Measurements from ENCODE around the gene BRSK2. TPM values are rescaled to one million over a fixed set of nuclear protein-coding genes. Genes with fewer than 3 reads are reported as not detected.
"Not testable (repeated sequence)": the region's sequence is repeated elsewhere in the genome, so short reads cannot be mapped to it uniquely, and the experiment has no call there.

Gene BRSK2
- total RNA-seq, 1 experiment from 2014 or later, result not detected

DNA sequence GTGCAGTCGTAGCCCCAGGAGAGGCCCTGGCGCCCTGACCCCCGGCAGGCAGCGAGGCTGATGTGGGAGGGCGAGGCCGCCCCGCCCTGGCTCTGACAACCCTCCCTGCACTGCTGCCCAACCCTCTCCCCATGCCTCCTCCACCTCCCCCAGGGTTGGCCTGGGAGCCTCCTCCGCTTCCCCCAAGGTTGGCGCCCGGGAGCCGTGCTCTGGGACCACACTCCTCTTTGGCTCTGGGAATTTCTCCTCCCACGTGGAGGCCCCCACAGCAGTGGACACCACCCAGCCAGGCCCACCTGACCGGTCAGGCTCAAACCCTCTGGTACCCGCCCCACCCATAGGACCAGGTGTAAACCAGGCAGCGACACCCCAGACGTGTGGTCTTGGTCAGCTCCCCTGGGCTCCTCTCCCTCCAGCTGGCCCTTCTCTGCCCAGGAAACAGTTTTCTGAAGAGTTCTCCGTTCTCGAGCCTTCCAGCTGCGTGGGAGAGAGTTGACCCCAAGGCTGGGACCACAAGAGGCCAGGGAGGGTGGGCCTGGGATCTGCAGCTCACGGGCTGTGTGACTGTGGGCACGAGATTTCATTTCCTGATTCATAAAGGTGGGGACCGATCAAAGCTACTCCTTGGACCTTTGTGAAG, 39.5 kb upstream of the BRSK2 start:
- no peaks in the 10 kb centered on the region for H3K4me1 ChIP-seq
- no peak for DNase-seq

DNA sequence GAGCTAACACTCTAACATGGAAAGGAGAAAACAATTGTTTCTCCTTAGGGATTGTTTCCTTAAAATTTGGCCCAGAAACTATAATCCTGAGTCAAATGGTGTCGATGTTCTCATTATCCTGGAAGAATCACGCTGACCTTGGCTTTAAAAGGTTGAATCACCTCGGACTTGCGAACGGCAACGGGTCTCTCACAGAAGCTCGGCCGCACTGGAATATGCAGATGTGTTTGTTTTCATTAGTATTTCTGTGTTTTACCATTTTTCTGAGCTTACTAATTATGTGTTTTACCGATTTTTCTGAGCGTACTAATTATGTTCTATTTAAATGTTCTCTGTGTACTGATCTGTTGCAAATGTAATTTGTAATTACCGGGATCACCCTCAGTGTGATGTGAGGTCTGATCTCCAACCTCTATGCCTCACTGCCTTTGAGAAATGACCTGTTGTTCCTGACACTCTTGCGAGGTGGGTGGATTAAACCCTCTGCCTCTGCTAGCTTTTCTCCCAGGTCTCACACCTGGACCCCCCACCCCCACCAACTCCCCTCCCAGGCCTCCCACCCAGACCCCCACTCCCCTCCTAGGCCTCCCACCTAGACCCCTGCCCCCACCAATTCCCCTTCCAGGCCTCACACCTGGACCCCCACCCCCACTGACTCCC, 38.3 kb upstream of the BRSK2 start:
- H3K27me3 ChIP-seq, result no peaks in the 10 kb centered on the region
- no peaks in the 10 kb centered on the region for H3K36me3 ChIP-seq
- H3K27ac ChIP-seq, result no peak overlapping the region
- no peak for DNase-seq
- H3K4me1 ChIP-seq, result no peaks in the 10 kb centered on the region
- H3K9me3 ChIP-seq (replicated peaks), result no peaks in the 10 kb centered on the region
- no peak overlapping the region for H3K4me3 ChIP-seq

More for the DNA sequence above, 39.5 kb upstream of the BRSK2 start:
- Histone ChIP-seq H3K27ac (no peak overlapping the region), H3K4me3 (no peak overlapping the region), H3K36me3 (no peaks in the 10 kb centered on the region), H3K9me3 (replicated peaks) (no peaks in the 10 kb centered on the region), H3K27me3 (no peaks in the 10 kb centered on the region)

DNA sequence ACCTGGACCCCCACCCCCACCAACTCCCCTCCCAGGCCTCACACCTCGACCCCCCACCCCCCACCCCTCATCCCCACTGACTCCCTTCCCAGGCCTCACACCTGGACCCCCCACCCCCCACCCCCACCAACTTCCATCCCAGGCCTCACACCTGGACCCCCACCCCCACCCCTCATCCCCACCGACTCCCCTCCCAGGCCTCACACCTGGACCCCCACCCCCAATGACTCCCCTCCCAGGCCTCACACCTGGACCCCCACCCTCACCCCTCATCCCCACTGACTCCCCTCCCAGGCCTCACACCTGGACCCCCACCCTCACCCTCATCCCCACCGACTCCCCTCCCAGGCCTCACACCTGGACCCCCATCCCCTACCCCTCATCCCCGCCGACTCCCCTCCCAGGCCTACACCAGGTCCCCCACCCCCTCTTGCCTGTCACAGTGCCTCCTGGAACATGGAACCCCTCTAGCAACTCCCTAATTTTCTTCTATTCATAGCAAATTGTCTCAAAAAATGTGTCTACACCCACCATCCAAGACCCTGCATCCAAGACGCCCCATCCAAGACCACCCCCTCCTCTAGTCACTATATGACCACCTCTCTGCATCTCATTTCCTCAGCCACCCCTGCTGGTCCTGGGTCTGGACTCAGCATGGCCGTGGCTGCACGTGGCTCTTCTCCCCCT, 36.9 kb upstream of the BRSK2 start:
- H3K27ac ChIP-seq, result no peak overlapping the region
- H3K27me3 ChIP-seq, result no peaks in the 10 kb centered on the region
- H3K4me1 ChIP-seq, result no peaks in the 10 kb centered on the region
- DNase-seq, result no peak
- no peaks in the 10 kb centered on the region for H3K9me3 ChIP-seq (replicated peaks)
- H3K4me3 ChIP-seq, result no peak overlapping the region
- no peaks in the 10 kb centered on the region for H3K36me3 ChIP-seq

DNA sequence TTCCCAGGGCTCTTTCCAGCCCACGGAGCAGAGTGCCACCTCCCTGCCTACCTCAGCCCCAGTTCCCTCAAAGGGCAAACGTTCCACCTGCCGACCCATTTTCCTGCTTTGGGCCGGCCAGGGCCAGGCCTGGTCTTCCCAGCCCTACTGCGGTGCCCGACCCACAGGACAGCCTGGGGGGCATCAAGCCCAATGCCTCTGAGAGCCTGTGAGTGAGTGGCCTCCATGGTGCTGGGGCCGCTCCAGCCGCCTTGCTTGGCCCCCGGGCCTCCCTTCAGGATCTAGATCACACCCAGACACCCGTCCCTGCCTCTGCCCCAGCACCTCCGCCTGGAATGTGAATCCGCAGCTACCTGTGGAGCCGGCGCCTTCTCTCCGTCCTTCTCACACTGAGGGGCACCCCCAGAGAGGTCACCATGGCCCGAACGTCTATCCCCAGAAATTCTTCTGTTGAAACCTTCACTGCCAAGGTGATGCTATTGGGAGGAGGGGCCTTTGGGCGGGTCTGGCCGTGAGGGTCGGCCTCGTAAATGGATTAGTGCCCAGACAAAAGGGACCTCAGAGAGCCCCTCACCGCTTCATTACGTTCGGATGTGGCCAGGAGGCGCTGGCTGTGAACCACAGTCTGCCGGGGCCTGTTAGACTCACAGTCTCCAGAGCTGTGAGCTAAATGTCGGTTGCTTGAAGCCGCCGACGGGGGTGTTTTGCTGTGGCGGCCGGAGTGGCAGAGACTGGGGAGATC, 36.2 kb upstream of the BRSK2 start:
- Histone ChIP-seq H3K9me3 (replicated peaks) (no peaks in the 10 kb centered on the region), H3K4me3 (no peak overlapping the region), H3K36me3 (no peaks in the 10 kb centered on the region), H3K27me3 (no peaks in the 10 kb centered on the region), H3K27ac (no peak overlapping the region), H3K4me1 (no peaks in the 10 kb centered on the region)
- no peak for DNase-seq

DNA sequence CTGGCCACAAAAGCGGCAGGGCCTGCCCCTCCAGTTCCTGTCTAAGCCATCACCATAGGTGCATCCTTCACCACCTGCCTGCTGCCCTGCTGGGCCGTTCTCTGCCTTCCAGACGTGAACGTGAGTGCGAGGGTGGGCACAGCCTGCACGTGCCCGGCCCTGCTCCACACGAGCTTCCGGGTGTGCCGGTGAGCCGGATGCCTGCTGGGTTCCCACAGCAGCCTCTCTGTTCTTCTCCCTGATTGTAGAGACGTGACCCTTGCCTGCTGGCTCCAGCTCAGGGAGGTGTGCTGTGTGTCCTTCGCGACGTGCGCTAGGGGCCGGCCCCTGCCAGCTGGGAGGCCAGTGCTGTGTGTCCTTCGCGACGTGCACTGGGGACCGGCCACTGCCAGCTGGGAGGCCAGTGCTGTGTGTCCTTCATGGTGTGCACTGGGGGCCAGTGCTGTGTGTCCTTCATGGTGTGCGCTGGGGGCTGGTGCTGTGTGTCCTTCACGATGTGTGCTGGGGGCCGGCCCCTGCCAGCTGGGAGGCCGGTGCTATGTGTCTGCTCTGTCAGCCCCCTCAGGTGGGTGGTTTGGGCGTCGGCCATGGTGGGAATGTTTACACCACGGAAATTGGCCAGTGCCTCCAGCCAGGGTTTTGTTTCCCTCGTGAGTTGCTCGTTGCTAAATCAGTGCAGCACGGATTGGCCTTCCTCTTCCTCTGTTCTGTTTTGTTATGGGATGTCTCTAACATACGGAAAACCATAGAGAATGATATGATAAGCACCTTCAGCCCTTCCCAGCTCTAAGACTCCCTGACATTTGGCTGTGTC, 35.4 kb upstream of the BRSK2 start:
- H3K27ac ChIP-seq, result no peak overlapping the region
- no peak overlapping the region for H3K4me3 ChIP-seq
- no peaks in the 10 kb centered on the region for H3K4me1 ChIP-seq
- no peaks in the 10 kb centered on the region for H3K36me3 ChIP-seq
- H3K27me3 ChIP-seq, result no peaks in the 10 kb centered on the region
- H3K9me3 ChIP-seq (replicated peaks), result no peaks in the 10 kb centered on the region
- no peak for DNase-seq

DNA sequence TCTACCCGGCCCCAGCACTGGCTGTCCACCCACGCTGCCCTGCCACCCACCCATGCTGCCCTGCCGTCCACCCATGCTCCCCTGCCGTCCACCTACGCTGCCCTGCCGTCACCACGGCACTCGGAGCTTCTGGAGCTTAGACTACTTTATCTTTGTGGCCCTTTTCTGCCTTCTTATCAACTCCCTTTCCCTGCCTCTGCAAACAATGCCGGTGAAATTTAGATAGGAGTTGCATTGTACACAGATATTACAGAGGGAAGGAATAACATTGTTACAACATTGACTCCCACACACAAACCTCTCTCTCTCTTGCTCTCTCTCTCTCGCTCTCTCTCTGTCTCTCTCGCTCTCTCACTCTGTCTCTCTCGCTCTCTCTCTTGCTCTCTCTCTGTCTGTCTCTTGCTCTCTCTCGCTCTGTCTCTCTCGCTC, 33.7 kb upstream of the BRSK2 start:
- no peaks in the 10 kb centered on the region for H3K36me3 ChIP-seq
- H3K4me3 ChIP-seq, result no peak overlapping the region
- H3K27me3 ChIP-seq, result no peaks in the 10 kb centered on the region
- H3K27ac ChIP-seq, result no peak overlapping the region
- no peak for DNase-seq
- no peaks in the 10 kb centered on the region for H3K9me3 ChIP-seq (replicated peaks)
- no peaks in the 10 kb centered on the region for H3K4me1 ChIP-seq

DNA sequence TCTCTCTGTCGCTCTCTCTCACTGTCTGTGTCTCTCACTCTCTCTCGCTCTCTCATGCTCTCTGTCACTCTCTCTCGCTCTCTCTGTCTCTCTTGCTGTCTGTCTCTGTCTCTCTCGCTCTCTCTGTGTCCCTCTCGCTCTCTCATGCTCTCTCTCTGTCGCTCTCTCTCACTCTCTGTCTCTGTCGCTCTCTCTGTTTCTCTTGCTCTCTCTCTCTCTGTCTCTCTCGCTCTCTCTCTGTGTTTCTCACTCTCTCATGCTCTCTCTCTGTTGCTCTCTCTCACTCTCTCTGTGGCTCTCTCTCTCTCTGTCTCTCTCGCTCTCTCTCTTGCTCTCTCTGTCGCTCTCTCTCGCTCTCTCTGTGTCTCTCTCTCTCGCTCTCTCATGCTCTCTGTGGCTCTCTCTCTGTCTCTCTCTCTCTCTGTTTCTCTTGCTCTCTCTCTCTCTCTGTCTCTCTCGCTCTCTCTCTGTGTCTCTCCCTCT, 33.2 kb upstream of the BRSK2 start:
- H3K4me3 ChIP-seq, result no peak overlapping the region
- no peak overlapping the region for H3K27ac ChIP-seq
- H3K27me3 ChIP-seq, result no peaks in the 10 kb centered on the region
- H3K4me1 ChIP-seq, result no peaks in the 10 kb centered on the region
- no peak for DNase-seq
- no peaks in the 10 kb centered on the region for H3K9me3 ChIP-seq (replicated peaks)
- H3K36me3 ChIP-seq, result no peaks in the 10 kb centered on the region

DNA sequence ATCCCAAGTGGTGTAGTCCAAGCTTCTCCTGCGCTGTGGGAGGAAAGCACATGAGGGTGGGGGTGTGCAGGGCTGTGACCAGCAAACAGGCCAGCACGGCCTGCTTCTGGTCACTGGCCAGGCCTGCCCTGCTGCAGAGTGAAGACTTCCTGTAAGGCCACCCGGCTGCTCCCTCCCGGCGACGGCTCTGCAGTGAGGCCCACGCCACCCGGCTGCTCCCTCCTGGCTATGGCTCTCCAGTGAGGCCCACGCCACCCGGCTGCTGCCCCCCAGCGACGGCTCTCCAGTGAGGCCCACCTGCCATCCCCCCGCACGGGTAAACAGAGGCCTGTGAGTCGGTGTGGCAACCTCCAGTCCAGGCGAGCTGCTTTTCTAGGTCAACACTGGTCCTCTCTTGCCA, 31.4 kb upstream of the BRSK2 start:
- Histone ChIP-seq H3K4me1 (no peaks in the 10 kb centered on the region), H3K27ac (no peak overlapping the region), H3K9me3 (replicated peaks) (no peaks in the 10 kb centered on the region), H3K4me3 (no peak overlapping the region), H3K27me3 (no peaks in the 10 kb centered on the region), H3K36me3 (no peaks in the 10 kb centered on the region)
- DNase-seq, result no peak

DNA sequence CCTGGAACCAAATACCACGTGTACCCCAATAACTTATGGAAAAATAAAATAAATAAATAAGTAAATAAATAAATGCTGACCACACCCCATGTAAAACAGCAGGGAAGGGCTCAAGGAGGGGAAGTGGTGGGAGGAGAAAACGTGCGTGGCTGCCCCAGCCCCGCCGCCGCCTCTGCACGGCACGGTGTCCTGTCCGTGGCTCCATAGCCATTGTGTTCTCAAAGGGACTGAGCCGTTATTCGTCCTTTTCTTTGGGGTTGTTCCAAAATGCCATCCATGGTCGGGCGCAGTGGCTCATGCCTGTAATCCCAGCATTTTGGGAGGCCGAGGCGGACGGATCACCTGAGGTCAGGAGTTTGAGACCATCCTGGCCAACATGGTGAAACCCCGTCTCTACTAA, 30.8 kb upstream of the BRSK2 start:
- H3K36me3 ChIP-seq; DNase-seq; H3K4me3 ChIP-seq; H3K9me3 ChIP-seq (replicated peaks); H3K27ac ChIP-seq; H3K27me3 ChIP-seq; H3K4me1 ChIP-seq: not testable (repeated sequence)

DNA sequence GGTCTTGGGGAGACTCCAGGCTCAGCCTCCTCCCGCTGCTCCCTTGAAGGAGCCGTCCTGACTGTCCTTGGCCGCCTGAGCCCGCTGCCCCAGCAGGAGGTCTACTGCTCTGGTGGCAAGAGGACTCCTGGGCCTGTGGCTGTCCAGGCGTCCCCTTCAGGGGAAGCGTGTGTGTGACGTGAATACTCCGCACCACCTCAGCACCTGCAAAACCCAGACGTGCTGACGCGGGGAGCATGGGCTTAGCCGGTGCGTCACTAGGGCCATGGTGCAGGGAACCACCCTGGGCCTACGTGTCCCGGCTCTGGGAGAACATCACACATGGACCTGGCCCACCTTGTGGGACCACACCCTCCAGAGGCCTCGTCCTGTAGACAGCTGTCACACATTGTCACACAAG, 30.2 kb upstream of the BRSK2 start:
- no peaks in the 10 kb centered on the region for H3K9me3 ChIP-seq (replicated peaks)
- no peak for DNase-seq
- no peak overlapping the region for H3K27ac ChIP-seq
- H3K4me3 ChIP-seq, result no peak overlapping the region
- H3K36me3 ChIP-seq, result no peaks in the 10 kb centered on the region
- H3K4me1 ChIP-seq, result no peaks in the 10 kb centered on the region
- no peaks in the 10 kb centered on the region for H3K27me3 ChIP-seq

DNA sequence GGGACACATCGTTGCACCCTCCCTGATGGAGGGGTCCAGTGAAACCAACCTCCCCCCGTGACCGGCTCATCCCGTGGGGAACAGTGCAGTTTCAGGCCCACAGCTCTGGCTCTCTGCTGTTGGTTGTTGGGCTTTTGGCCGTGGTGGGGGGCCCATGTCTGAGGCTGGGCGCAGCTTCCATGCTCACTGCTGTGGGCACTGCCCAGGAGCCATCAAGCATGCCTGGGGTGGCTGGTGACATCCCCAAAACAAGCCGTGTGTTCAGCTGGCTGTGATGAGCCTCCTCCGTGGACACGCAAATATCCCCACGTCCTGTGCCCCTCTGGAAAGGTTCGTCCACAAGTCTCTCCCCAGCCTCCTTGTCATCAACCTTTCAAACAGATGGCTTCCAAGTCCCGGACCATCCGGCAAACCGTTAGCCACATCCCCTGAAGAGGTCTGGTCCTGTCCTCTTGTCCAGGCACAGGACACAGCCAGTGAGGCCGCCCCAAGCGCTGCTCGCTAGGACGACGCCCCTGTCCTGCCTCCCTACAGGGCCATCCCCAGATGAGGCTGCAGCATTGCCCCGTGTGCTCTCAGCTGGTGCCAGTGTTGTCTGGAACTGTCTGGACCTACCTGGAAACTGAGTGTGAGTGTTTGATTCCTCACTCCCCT, 29.4 kb upstream of the BRSK2 start:
- Histone ChIP-seq H3K36me3 (no peaks in the 10 kb centered on the region), H3K27ac (no peak overlapping the region), H3K27me3 (no peaks in the 10 kb centered on the region), H3K9me3 (replicated peaks) (no peaks in the 10 kb centered on the region), H3K4me1 (no peaks in the 10 kb centered on the region), H3K4me3 (no peak overlapping the region)
- DNase-seq, result no peak

DNA sequence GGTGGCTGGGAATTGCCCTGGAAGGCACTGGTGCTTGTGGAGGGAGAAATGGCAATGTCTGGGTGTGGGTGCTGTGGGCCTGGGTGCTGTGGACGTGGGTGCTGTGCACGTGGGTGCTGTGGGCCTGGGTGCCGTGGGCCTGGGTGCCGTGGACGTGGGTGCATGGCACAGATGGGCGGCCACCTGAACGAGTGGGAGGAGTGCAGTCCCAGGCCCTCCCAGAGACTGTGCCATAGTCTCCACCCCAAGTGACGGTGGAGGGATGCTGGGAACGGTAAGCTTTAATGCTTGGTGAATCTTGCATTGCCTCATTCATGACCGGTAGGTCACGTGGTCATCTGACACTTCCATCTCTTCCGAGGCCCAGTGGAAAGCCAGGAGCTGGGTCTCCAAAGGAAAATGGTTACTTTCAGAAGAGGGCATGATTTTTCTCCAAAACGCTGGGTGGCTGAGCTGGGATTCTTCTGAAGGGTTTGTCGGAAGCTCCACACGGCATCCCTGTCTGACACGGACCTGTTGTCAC, 28.8 kb upstream of the BRSK2 start:
- DNase-seq, result no peak
- H3K36me3 ChIP-seq, result no peaks in the 10 kb centered on the region

DNA sequence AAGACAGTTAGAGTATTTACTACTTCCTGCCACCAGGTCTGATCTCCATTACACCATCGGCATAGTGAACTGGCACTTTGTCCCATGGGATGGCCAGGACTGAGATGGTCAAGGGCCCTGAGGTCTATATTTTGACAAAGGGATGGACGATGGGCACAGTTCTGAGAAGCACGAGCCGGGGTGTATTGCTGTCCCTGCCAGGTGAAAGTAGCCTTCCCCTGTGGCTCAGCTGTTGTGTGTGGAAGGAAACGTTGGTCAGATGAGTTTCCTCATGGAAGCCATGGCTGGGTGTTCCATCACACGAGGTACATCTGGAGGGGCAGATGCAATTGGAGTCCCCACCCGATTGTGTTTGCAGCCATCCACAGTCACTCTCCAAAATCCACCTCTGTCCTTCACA, 27.9 kb upstream of the BRSK2 start:
- Histone ChIP-seq H3K27me3 (no peaks in the 10 kb centered on the region), H3K27ac (no peak overlapping the region), H3K9me3 (replicated peaks) (no peaks in the 10 kb centered on the region), H3K4me3 (no peak overlapping the region), H3K36me3 (no peaks in the 10 kb centered on the region), H3K4me1 (no peaks in the 10 kb centered on the region)
- no peak for DNase-seq

More for the DNA sequence above, 28.8 kb upstream of the BRSK2 start:
- no peaks in the 10 kb centered on the region for H3K4me1 ChIP-seq
- no peak overlapping the region for H3K27ac ChIP-seq
- no peaks in the 10 kb centered on the region for H3K9me3 ChIP-seq (replicated peaks)
- H3K4me3 ChIP-seq, result no peak overlapping the region
- no peaks in the 10 kb centered on the region for H3K27me3 ChIP-seq

DNA sequence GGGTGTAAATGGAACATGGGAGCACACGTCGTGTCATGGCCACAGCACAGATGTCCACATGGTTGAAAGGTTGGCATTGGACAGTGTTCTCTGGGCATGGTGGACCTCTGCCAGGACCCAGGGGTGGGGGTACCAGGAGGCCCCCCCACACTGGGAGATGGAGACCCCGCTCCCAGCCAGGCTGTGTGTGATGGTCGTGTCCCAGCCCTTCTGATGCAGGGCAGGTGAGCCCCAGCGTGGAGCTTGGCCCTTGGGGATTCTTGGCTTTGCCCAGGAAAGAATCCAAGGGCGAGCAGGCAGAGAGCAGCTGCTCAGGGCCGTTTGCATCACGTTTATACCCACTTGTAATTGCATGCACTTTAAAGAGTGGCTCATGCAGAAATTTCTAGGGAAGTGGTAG, 22.0 kb upstream of the BRSK2 start:
- H3K27ac ChIP-seq, result no peak overlapping the region
- no peaks in the 10 kb centered on the region for H3K4me1 ChIP-seq
- H3K4me3 ChIP-seq, result no peak overlapping the region
- no peaks in the 10 kb centered on the region for H3K9me3 ChIP-seq (replicated peaks)
- no peaks in the 10 kb centered on the region for H3K27me3 ChIP-seq
- DNase-seq, result no peak
- no peaks in the 10 kb centered on the region for H3K36me3 ChIP-seq
